Fibroblast of peridontal ligament (primary cell): ENCODE measurements around the gene TIGD7.

Experiments
- DNase-seq: peaks from one replicate; pipeline ENCODE4 v3.0.0-alpha.2; 2010; ENCODE audit errors: extremely low read depth

Gene TIGD7, protein sequence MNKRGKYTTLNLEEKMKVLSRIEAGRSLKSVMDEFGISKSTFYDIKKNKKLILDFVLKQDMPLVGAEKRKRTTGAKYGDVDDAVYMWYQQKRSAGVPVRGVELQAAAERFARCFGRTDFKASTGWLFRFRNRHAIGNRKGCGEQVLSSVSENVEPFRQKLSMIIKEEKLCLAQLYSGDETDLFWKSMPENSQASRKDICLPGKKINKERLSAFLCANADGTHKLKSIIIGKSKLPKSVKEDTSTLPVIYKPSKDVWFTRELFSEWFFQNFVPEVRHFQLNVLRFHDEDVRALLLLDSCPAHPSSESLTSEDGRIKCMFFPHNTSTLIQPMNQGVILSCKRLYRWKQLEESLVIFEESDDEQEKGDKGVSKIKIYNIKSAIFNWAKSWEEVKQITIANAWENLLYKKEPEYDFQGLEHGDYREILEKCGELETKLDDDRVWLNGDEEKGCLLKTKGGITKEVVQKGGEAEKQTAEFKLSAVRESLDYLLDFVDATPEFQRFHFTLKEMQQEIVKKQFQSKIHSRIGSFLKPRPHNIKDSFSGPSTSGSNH

GRCh38 chr16:3305109-3306068 lies at the start of gene TIGD7, which contains the start of gene ZNF75A:
TSS of gene TIGD7 (minus strand) at chr16:3305430. CDS start at chr16:3300614, 4,816 bp downstream.
TSS of gene ZNF75A (plus strand) at chr16:3305497. CDS start at chr16:3308429, 2,932 bp downstream.
- peak; percentile 86 for DNase-seq

GRCh38 chr16:3349175-3349574 lies 43.9 kb upstream of the TIGD7 start:
- no peak for DNase-seq

DNA sequence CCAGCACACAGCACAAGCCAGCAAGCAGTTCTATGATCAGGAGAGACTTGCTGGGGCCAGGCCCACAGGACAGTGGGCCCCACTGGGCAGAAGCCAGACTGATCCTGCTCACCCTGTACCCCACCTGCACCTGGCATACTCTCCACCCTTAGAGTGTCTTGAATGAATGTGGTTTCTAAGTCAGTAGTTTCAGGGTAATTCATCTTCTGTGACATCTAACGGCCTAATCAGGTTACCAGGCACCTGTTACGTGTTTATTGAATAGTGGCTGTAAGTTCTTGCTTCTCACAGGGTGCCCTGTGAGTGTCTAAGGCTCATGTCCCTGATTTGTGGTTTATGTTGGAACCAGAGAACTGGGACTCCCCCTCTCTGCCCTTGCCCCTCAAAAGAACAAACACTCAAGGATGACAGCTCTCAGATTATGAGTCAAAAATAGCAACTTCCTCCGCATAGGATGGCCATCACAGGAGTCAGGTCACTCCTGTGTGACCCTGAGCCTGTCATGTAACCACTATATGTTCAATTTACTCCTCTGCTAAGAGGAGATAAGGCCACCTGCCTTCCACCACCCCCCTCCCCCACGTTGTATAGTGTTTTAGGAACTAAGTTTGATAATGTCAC lies 43.4 kb upstream of the TIGD7 start:
- no peak for DNase-seq

DNA sequence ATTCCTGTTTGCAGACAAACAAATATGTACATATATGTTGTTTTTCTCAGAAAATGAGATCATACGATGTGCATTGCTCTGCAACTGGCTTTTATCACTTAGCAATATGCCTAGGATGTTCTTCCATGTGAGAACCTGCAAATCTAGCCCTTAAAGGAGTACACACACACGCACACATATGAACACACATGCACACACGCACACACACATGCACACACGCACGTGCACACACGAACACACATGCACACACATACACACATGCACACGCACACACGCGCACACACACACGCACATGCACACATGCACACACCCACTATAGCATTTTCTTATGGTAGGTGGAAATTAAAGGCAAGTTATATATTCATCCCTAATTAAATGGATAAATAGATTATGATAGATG lies 42.4 kb upstream of the TIGD7 start:
- no peak for DNase-seq

DNA sequence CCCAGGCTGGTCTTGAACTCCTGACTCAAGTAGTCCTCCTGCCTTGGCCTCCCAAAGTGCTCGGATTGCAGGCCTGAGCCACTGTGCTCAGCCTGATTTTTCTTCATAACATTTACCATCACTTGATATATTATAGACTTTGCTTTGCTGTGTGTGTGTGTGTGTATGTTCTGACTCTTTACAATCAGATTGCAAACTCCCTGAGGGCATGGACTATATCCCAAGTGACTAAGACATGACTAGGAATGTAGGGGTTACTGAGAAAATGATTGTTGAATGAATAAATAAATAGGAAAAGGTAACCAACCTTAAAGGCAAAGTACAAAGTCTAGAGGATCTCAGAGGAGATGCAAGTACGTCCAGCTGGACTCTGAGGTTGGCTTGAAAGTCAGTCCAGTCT lies 40.8 kb upstream of the TIGD7 start:
- DNase-seq = no peak

GRCh38 chr16:3328643-3329042 lies 23.4 kb upstream of the TIGD7 start:
- no peak for DNase-seq

DNA sequence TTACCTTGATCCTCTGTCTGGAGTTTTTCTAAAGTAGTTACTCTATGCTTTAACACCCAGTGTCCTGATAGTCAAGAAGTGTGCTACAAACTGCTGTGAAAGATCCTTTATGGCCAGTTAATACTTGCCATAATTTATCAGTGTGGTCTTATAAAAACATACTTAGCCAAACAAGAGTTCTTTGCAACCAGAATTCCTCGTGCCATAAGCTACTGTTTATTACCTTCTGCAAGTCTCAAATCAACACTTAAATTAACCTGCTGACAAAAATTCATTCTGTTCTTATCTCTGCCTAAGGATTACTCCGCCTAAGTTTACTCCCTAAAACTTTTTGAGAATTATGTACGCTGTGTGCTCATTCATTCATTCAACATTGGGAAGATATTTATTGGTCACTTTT lies 22.9 kb upstream of the TIGD7 start:
- no peak for DNase-seq

DNA sequence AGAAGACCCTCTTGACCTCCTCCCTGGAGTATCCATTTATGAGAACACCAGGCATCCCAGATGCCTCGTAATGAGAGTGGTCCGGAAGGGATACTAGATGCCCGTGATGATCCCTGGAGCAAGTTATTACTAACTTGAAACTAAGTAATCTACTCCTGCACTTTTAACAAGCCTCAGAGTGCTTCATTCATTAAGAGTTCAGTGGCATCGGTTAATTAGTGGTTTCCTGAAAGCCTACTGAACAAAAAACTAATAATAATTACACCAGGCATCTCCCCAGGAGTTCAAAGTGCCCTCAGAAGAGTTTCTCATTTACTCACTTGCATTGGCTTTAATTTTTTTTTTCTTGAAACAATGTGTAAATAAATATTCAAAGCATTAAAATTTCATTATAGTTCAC lies 22.3 kb upstream of the TIGD7 start:
- DNase-seq = no peak

- DNase-seq = no peak
Measured at GRCh38 chr16:3321816-3322215, 16.6 kb upstream of the TIGD7 start.

- peak; percentile 39 for DNase-seq
Measured at GRCh38 chr16:3317315-3317999, 12.2 kb upstream of the TIGD7 start.

DNA sequence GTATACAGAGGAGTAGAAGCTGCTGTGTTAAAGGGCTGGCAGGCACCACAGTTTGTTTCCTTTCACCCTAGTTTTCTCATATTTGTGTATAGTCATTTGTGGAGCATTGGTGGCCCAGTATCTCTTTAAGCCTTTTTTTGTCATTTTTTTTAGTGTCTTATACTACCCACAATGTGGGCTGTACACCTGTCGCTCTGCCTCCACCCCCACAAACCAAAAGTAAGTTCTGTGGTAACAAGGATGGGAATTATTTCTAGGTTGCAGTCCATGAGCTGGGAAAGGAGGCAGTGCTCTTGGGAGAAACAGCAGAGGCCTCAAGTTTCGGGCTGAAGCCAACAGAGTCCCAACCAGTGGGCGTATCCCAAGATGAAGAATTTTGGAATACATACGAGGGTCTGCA lies 6.3 kb upstream of the TIGD7 start:
- no peak for DNase-seq

GRCh38 chr16:3306078-3306477 lies 848 bp upstream of the TIGD7 start:
- DNase-seq = no peak

- peak; percentile 18 for DNase-seq
Measured at GRCh38 chr16:3304370-3304769, 860 bp downstream of the TIGD7 start.

DNA sequence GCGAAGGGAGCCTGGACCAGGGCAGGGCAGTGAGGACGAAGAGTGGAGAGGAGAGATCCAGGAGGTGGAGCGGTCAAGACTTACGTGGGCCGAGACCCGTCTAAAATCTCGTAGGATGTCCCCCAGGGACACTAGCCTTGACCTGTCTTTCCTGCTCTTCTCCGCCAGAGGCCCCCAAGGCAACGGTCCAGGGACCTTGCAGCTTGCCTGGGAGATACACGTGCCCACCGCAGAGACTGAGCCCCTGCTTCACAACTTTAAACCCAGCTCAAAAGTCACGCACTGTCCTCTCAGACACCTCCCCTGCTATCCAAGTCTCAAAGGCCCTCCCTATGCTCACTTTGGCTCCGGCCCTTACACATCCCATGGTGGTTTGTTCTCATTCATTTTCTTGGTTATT lies 9.4 kb downstream of the TIGD7 start:
- no peak for DNase-seq

GRCh38 chr16:3295209-3295608 lies 10.0 kb downstream of the TIGD7 start:
- DNase-seq = no peak

DNA sequence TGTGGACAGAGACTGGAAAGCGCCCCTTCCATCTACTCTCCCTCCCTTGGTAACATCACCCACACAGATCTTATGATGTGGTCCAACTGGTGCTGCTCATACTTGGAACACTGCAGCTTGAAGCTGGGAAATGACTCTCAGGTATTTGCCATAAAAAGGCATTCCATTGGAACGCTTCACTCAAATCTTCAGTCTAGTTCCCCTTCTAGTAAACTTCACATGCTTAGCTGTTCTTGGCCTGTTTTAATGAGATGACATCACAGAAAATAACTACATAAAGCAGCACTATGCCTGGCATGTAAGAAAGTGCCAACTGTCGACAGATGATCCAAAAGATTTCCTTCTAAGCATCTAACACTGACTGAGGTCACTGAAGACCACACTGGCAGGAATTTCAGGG lies 12.6 kb downstream of the TIGD7 start:
- peak; percentile 9 for DNase-seq

DNA sequence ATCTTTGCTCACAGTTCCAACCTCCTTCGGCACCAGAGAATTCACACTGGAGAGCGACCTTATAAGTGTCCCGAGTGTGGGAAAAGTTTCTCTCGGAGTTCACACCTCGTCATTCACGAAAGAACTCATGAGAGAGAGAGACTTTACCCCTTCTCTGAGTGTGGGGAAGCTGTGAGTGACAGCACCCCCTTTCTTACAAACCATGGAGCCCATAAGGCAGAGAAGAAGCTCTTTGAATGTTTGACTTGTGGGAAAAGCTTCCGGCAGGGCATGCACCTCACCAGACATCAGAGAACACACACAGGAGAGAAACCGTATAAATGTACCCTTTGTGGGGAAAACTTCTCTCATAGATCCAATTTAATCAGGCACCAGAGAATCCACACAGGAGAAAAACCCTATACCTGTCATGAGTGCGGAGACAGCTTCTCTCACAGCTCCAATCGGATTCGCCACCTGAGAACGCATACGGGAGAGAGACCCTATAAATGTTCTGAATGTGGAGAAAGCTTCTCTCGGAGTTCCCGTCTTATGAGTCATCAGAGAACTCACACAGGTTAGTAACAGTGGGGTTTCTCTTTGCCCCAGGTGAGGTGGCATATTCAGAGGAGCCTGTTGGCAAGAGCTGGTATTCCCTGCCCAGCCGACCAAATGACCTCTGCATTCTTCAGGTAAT lies 15.1 kb downstream of the TIGD7 start:
- DNase-seq = no peak

- no peak for DNase-seq
Measured at GRCh38 chr16:3285131-3285530, 20.1 kb downstream of the TIGD7 start.

- DNase-seq = no peak
Measured at GRCh38 chr16:3283543-3284447, 21.4 kb downstream of the TIGD7 start.
